GM12878 (cell line): ENCODE results near the gene DNAI2. TPM values are rescaled to one million over a fixed set of nuclear protein-coding genes. Genes with fewer than 3 reads are reported as not detected.

Source experiments
- ATAC-seq: fragments of 200-7000 bp; cut with Tn5 transposase; 3 replicates; pipeline ENCODE4 v1.9.1; 2020; ENCODE audit warnings: mild to moderate bottlenecking, moderate library complexity
- BruUV-seq: library from RNA; stranded (reverse); fragments of 400-500 nt; replicated peaks from 2 replicates; lab custom pipeline; 2021; lab: Mats Ljungman, UMichigan
- CTCF ChIA-PET: fragments of 300-600 bp; sonication (Branson Sonifier 250); formaldehyde crosslinking; extraction: SDS; loops from one replicate; lab custom pipeline; 2021; ENCODE audit warnings: inconsistent platforms; lab: Yijun Ruan, JAX
- POLR2A ChIA-PET: fragments of 350-600 bp; formaldehyde crosslinking; extraction: SDS; loops from one replicate; lab custom pipeline; 2021; ENCODE audit warnings: inconsistent platforms; lab: Charles Lee
- RAD21 ChIA-PET: fragments of 300-600 bp; sonication (Branson Sonifier 250); formaldehyde crosslinking; loops from one replicate; lab custom pipeline; 2023; ENCODE audit warnings: antibody characterized with exemption; ENCODE audit not compliant: unreplicated experiment; lab: Charles Lee
- SMC1A ChIA-PET: fragments of 300-600 bp; sonication (Branson Sonifier 250); formaldehyde crosslinking; loops from one replicate; lab custom pipeline; 2023; ENCODE audit not compliant: unreplicated experiment, uncharacterized antibody; lab: Charles Lee
- DNase-seq: peaks from one replicate; pipeline ENCODE4 v3.0.0-alpha.2; 2011; ENCODE audit warnings: low read depth, low spot score
- FAIRE-seq: peaks from 3 replicates; lab custom pipeline; 2011; peaks lifted over from hg19 to GRCh38; lab: Jason Lieb, UNC
- H2AFZ ChIP-seq: 2 replicates; pipeline ENCODE4 v1.6.0; 2011; ENCODE audit warnings: low read depth, low read length, control low read depth; ENCODE audit not compliant: control insufficient read depth
- H3K27ac ChIP-seq: 2 replicates; pipeline ENCODE4 v1.5.1; 2011; ENCODE audit warnings: control low read depth; ENCODE audit not compliant: control insufficient read depth, insufficient read depth
- H3K27me3 ChIP-seq, 2 experiments: replicated peaks in 1 of 2; 2 replicates each; pipeline versions ENCODE4 v1.6.0 to v1.6.1; 2011; ENCODE audit warnings: low read length in 1 of 2; ENCODE audit not compliant: control insufficient read depth in 2 of 2, insufficient read depth in 2 of 2
- H3K36me3 ChIP-seq, 2 experiments: 2 replicates each; pipeline ENCODE4 v1.5.1; 2011; ENCODE audit warnings: low read length in 1 of 2; ENCODE audit not compliant: control insufficient read depth in 2 of 2, insufficient read depth in 2 of 2
- H3K4me1 ChIP-seq: 2 replicates; pipeline ENCODE4 v1.6.1; 2011; ENCODE audit warnings: mild to moderate bottlenecking, low read length, moderate library complexity, mixed read lengths; ENCODE audit not compliant: control insufficient read depth, insufficient read depth
- H3K4me2 ChIP-seq: 2 replicates; pipeline ENCODE4 v1.6.0; 2011; ENCODE audit warnings: control low read depth; ENCODE audit not compliant: control insufficient read depth, insufficient read depth
- H3K4me3 ChIP-seq: fragments of 200-600 bp; sonication (generic); 2 replicates; pipeline ENCODE4 v1.5.1; 2016
- H3K79me2 ChIP-seq: 2 replicates; pipeline ENCODE4 v1.6.0; 2011; ENCODE audit warnings: low read length; ENCODE audit not compliant: control insufficient read depth, insufficient read depth
- H3K9ac ChIP-seq: 2 replicates; pipeline ENCODE4 v1.8.0; 2011; ENCODE audit warnings: low read length, control low read depth, mixed read lengths; ENCODE audit not compliant: control insufficient read depth, insufficient read depth
- H3K9me3 ChIP-seq: replicated peaks from 3 replicates; pipeline ENCODE4 v1.5.1; 2011; ENCODE audit warnings: mild to moderate bottlenecking, low read length; ENCODE audit not compliant: control insufficient read depth, insufficient read depth
- H4K20me1 ChIP-seq: 2 replicates; pipeline ENCODE4 v1.6.0; 2011; ENCODE audit not compliant: control insufficient read depth, insufficient read depth
- BCL11A ChIP-seq: IDR thresholded peaks from 2 replicates; pipeline ENCODE4 v1.6.1; 2011; ENCODE audit warnings: low read depth, low read length
- BMI1 ChIP-seq: fragments of 450-650 bp; IDR thresholded peaks from 2 replicates; pipeline ENCODE4 v1.6.1; 2016; ENCODE audit warnings: mild to moderate bottlenecking, moderate library complexity, borderline replicate concordance
- EZH2 ChIP-seq: IDR thresholded peaks from 2 replicates; pipeline ENCODE4 v1.6.1; 2012; ENCODE audit warnings: low read depth, mild to moderate bottlenecking, control low read depth, inconsistent platforms, low read length, borderline replicate concordance; ENCODE audit not compliant: control insufficient read depth
- GABPA ChIP-seq: IDR thresholded peaks from 2 replicates; pipeline ENCODE4 v1.6.1; 2014; ENCODE audit warnings: antibody characterized with exemption, low read depth, mild to moderate bottlenecking, inconsistent platforms
- NFIC ChIP-seq: IDR thresholded peaks from 2 replicates; pipeline ENCODE4 v1.6.1; 2012; ENCODE audit warnings: low read depth, mild to moderate bottlenecking, inconsistent platforms, low read length, moderate library complexity
- RELB ChIP-seq: fragments of 450-650 bp; IDR thresholded peaks from 2 replicates; pipeline ENCODE4 v1.6.1; 2017; ENCODE audit warnings: low read depth, mild to moderate bottlenecking, moderate library complexity
- SIX5 ChIP-seq: IDR thresholded peaks from 2 replicates; pipeline ENCODE4 v1.6.1; 2011; ENCODE audit warnings: mild to moderate bottlenecking, low read depth, low read length, moderate library complexity; ENCODE audit not compliant: severe bottlenecking
- TCF7 ChIP-seq: IDR thresholded peaks from 2 replicates; pipeline ENCODE4 v1.6.1; 2014; ENCODE audit warnings: antibody characterized with exemption, borderline replicate concordance
- WGBS: methylation state at CpG from one replicate; pipeline ENCODE4 v1.1.6; 2016; ENCODE audit warnings: low lambda C conversion rate; ENCODE audit not compliant: insufficient replicate concordance, insufficient coverage; ENCODE audit errors: missing lambda C conversion rate; 5-methylcytosine and 5-hydroxymethylcytosine counted together
- in situ Hi-C: fragments of 300-500 bp; cut with MboI; formaldehyde crosslinking; loops from 9 replicates; pipeline ENCODE4 v1.14.3; 2018; ENCODE audit warnings: mixed read lengths
- intact Hi-C: fragments of 100-400 bp; cut with micrococcal nuclease; formaldehyde crosslinking; loops from one replicate; pipeline ENCODE4 v1.14.2; 2022; ENCODE audit not compliant: unreplicated experiment
- polyA plus RNA-seq, 11 experiments: library from polyadenylated mRNA; depleted of rRNA in 4 of 11; unstranded in 6 of 11; stranded (reverse) in 5 of 11; fragments of >200 nt; fragmentation: Nextera tagmentation in 4 of 11; fragmentation: Illumina TruSeq in 1 of 11; extraction: Ambion mirVana in 4 of 11; extraction: Trizol in 1 of 11; gene quantifications; 1 replicate in 1 of 11; 2 replicates in 10 of 11; pipeline versions ENCODE4 v1.2.1 to v1.2.3, GENCODE V29; 2011 to 2016; ENCODE audit warnings: inconsistent platforms in 2 of 11, missing spikeins in 2 of 11, low read depth in 1 of 11
- total RNA-seq, 4 experiments: library from RNA; depleted of rRNA in 3 of 4; stranded (reverse); fragments of >200 nt in 3 of 4; fragmentation: Illumina TruSeq in 1 of 4; extraction: Trizol in 1 of 4; gene quantifications; 2 replicates each; pipeline versions ENCODE4 v1.2.1 to v1.2.3, GENCODE V29; 2013 to 2021

The DNAI2 gene
- total and polyA plus RNA-seq, 10 of the 15 experiments (the other 5 are each of a cell fraction or from before 2014, with no cell fraction given), result 0.04 to 1.8 (median 0.13) TPM

DNA sequence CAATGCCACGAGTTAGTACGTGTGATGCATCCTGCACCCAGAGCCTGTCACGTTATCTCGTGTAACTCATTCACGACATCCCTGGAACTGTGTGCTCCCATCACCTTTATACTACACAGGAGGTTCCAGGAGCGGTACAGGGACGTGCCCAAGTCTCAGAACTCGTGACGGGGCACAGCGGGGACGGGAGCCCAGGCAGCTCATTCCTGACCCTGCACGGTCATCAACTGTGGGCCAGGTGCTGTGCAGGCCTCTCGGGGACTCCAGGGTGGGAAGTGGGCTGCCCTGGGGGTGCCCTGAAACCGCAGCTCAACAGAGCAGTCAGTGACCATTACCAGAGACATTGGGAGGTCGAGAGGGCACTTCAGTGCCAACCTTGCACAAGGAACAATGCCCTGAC lies 40.8 kb downstream of the DNAI2 start (continued):
- TF ChIP-seq BCL11A (no peak), RELB (no peak), BMI1 (no peak), TCF7 (no peak)
- TF ChIP-seq, all 136 proteins: peak for 0

DNA sequence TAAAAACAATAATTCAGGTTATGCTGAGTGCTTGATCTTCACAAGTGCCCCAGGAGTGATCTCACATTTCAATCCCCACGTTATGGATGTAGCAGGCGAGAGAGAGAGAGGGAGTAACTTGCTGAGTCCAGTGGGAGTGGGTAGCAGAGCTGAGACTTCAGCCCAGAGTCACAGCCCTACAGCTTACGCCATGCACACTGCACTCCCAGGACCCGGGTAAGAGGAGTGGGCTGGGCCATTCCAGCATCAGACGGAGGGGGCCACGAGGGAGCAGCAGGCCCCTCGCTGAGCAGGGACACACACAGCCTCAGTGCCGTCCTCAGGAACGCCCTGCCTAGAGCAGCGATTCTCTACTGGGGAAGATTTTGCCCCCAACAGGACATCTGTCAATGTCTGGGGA lies 42.2 kb downstream of the DNAI2 start:
- Histone ChIP-seq H3K4me1 (no peaks in the 10 kb centered on the region), H3K36me3 (no peaks in the 10 kb centered on the region), H4K20me1 (no peaks in the 10 kb centered on the region), H3K4me2 (no peak overlapping the region), H3K27me3 (no peaks in the 10 kb centered on the region), H3K4me3 (no peak overlapping the region), H2AFZ (no peak overlapping the region), H3K27ac (no peak overlapping the region), H3K79me2 (no peaks in the 10 kb centered on the region), H3K9ac (no peak overlapping the region), H3K9me3 (peaks cover 3% of the 10 kb centered on the region; the same call in 1 of the 3 replicates)
- FAIRE-seq (no peak), DNase-seq (no peak), ATAC-seq (no peak)
- ChIA-PET RAD21 (no interaction called here), SMC1A (no interaction called here), POLR2A (no interaction called here), CTCF (interaction anchor here (0.6 kb wide), 1 partner anchor 599 kb away, joined by 3 read pairs; no protein-coding TSS in a partner anchor)
- intact Hi-C loops (no loop called here), in situ Hi-C loops (no loop called here)
- WGBS, result 14% methylated on average over 10 of the region's 10 CpGs
- TF ChIP-seq RELB (no peak), NFIC (no peak), EZH2 (no peak), TCF7 (no peak), BCL11A (no peak), GABPA (no peak), SIX5 (no peak)
- BruUV-seq, result no TSS peak
